Neural progenitor cell (in vitro differentiated cells): Measurements from ENCODE around the gene DHX40. TPM values are rescaled to one million over a fixed set of nuclear protein-coding genes. Genes with fewer than 3 reads are reported as not detected.

Source experiments
- DNase-seq: peaks from one replicate; pipeline ENCODE4 v3.0.0-alpha.2; 2016; ENCODE audit warnings: low spot score
- H2AFZ ChIP-seq: fragments of 200-600 bp; sonication (generic); replicated peaks from 2 replicates; pipeline ENCODE4 v1.6.1; 2016; ENCODE audit warnings: antibody characterized with exemption
- H3F3A ChIP-seq: fragments of 200-600 bp; sonication (generic); 2 replicates; pipeline ENCODE4 v1.6.1; 2016; ENCODE audit warnings: antibody characterized with exemption, low read depth
- H3K27ac ChIP-seq: fragments of 200-600 bp; sonication (generic); 2 replicates; pipeline ENCODE4 v1.5.1; 2016; ENCODE audit warnings: mild to moderate bottlenecking
- H3K27me3 ChIP-seq: fragments of 200-600 bp; sonication (generic); 2 replicates; pipeline ENCODE4 v1.6.1; 2016; ENCODE audit warnings: mild to moderate bottlenecking, moderate library complexity
- H3K36me3 ChIP-seq: fragments of 200-600 bp; sonication (generic); 2 replicates; pipeline ENCODE4 v1.5.1; 2016
- H3K4me1 ChIP-seq: fragments of 200-600 bp; sonication (generic); 2 replicates; pipeline ENCODE4 v1.6.1; 2016; ENCODE audit warnings: mixed run types
- H3K4me2 ChIP-seq: fragments of 200-600 bp; sonication (generic); 2 replicates; pipeline ENCODE4 v1.6.1; 2016
- H3K4me3 ChIP-seq: fragments of 200-600 bp; sonication (generic); 2 replicates; pipeline ENCODE4 v1.5.1; 2016
- H3K79me2 ChIP-seq: fragments of 200-600 bp; sonication (generic); 2 replicates; pipeline ENCODE4 v1.6.1; 2016; ENCODE audit warnings: low read depth
- H3K9ac ChIP-seq: fragments of 200-600 bp; sonication (generic); 2 replicates; pipeline ENCODE4 v1.6.1; 2016
- H3K9me3 ChIP-seq: fragments of 200-600 bp; sonication (generic); 2 replicates; pipeline ENCODE4 v1.5.1; 2016; ENCODE audit warnings: low read depth
- H4K20me1 ChIP-seq: fragments of 200-600 bp; sonication (generic); 2 replicates; pipeline ENCODE4 v1.6.1; 2016; ENCODE audit warnings: low read depth
- H3K27ac Mint-ChIP-seq: 3 replicates; pipeline ENCODE4 v1.8.0; 2021; ENCODE audit warnings: mixed read lengths
- H3K27me3 Mint-ChIP-seq: 2 replicates; pipeline ENCODE4 v1.8.0; 2022; ENCODE audit warnings: low read depth, mild to moderate bottlenecking, inconsistent platforms, moderate library complexity, mixed read lengths; ENCODE audit not compliant: insufficient read depth
- H3K36me3 Mint-ChIP-seq: 3 replicates; pipeline ENCODE4 v1.8.0; 2021; ENCODE audit warnings: mixed read lengths
- H3K4me1 Mint-ChIP-seq: 3 replicates; pipeline ENCODE4 v1.8.0; 2021; ENCODE audit warnings: mixed read lengths
- H3K4me3 Mint-ChIP-seq: 3 replicates; pipeline ENCODE4 v1.8.0; 2021; ENCODE audit warnings: mild to moderate bottlenecking, moderate library complexity, mixed read lengths
- H3K9me3 Mint-ChIP-seq: 3 replicates; pipeline ENCODE4 v1.8.0; 2020; ENCODE audit warnings: mixed read lengths
- CTCF ChIP-seq: fragments of 200-600 bp; sonication (generic); IDR thresholded peaks from 2 replicates; pipeline ENCODE4 v1.5.1; 2017; ENCODE audit warnings: antibody characterized with exemption, mild to moderate bottlenecking
- EZH2 ChIP-seq: fragments of 200-600 bp; sonication (generic); IDR thresholded peaks from 2 replicates; pipeline ENCODE4 v1.6.1; 2017; ENCODE audit warnings: antibody characterized with exemption, mild to moderate bottlenecking, moderate library complexity
- EZH2phosphoT487 ChIP-seq: fragments of 200-600 bp; sonication (generic); IDR thresholded peaks from 2 replicates; pipeline ENCODE4 v1.6.1; 2017; ENCODE audit warnings: antibody characterized with exemption
- total RNA-seq: library from RNA; depleted of rRNA; stranded (reverse); fragments of >200 nt; gene quantifications from 2 replicates; pipeline ENCODE4 v1.2.3, GENCODE V29; 2015; ENCODE audit warnings: low replicate concordance

Gene DHX40
- total RNA-seq, 1 donor from 2014 or later = 108 TPM

DNA sequence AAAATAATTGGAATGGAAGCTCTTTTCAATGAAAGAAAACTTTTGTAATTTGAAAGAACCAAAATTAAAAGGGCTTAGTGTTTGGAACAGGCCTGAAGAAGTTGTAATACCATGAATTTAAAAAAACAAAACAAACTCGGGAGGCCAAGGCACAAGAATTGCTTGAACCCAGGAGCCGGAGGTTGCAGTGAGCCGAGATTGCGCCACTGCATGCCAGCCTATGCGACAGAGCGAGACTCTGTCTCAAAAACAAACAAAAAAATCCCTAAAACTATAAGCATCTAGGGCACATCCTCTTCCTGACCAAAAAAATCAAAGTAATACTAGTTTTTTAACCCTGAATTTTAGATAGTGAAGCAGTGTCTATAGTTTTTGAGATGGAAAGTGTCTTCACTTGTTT, 67.0 kb downstream of the DHX40 start:
- Mint-ChIP-seq H3K27me3 (no peaks in the 10 kb centered on the region), H3K36me3 (peaks cover 16% of the 10 kb centered on the region), H3K4me3 (no peak overlapping the region), H3K4me1 (peaks cover 3% of the 10 kb centered on the region), H3K9me3 (peaks cover 3% of the 10 kb centered on the region), H3K27ac (no peak overlapping the region)
- Histone ChIP-seq H2AFZ (no peak overlapping the region), H3K9ac (no peak overlapping the region), H3F3A (no peaks in the 10 kb centered on the region), H3K36me3 (no peaks in the 10 kb centered on the region), H3K27me3 (no peaks in the 10 kb centered on the region), H3K4me1 (no peaks in the 10 kb centered on the region), H3K79me2 (peaks cover 98% of the 10 kb centered on the region), H4K20me1 (peaks cover 23% of the 10 kb centered on the region), H3K4me2 (no peak overlapping the region), H3K4me3 (no peak overlapping the region), H3K9me3 (no peaks in the 10 kb centered on the region), H3K27ac (no peak overlapping the region)
- DNase-seq = no peak
- TF ChIP-seq EZH2 (no peak), EZH2phosphoT487 (no peak), CTCF (no peak)

DNA sequence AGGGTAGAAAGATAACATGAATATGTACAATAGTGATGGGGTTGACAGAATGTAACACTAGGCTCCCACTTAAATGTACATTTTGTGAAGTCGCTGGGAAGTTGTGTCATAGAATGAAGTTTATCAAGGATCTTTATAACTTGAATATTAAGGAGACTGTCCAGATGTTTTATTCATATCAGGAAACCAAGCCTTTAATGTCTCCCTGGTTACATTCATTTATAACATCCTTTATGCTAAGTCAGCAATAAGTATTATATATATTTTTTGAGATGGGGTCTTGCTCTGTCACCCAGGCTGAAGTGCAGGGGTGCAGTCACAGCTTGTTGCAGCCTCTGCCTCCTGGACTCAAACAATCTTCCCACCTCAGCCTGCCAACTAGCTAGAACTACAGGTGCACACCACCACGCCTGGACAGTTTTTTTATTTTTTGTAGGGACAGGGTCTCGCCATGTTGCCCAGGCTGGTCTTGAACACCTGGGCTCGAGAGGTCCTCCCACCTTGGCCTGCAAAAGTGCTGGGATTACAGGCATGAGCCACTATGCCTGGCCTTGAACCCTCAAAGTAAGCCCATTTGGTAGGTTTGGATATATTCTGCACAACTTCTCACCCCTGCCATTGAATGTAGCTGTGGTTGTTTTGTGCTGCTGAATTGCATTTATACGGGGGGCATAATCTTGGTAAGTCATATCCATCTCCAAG, 68.4 kb downstream of the DHX40 start:
- Mint-ChIP-seq H3K9me3 (peaks cover 3% of the 10 kb centered on the region), H3K4me1 (peaks cover 3% of the 10 kb centered on the region), H3K27me3 (no peaks in the 10 kb centered on the region), H3K4me3 (no peak overlapping the region), H3K36me3 (peaks cover 13% of the 10 kb centered on the region), H3K27ac (no peak overlapping the region)
- Histone ChIP-seq H3K4me3 (no peak overlapping the region), H2AFZ (no peak overlapping the region), H3K9me3 (no peaks in the 10 kb centered on the region), H3K36me3 (no peaks in the 10 kb centered on the region), H3K4me2 (no peak overlapping the region), H3K27ac (no peak overlapping the region), H3K9ac (no peak overlapping the region), H3K79me2 (peaks cover 98% of the 10 kb centered on the region), H3K4me1 (no peaks in the 10 kb centered on the region), H3K27me3 (no peaks in the 10 kb centered on the region), H3F3A (no peaks in the 10 kb centered on the region), H4K20me1 (peaks cover 30% of the 10 kb centered on the region)
- no peak for DNase-seq
- TF ChIP-seq EZH2 (no peak), CTCF (no peak), EZH2phosphoT487 (no peak)

DNA sequence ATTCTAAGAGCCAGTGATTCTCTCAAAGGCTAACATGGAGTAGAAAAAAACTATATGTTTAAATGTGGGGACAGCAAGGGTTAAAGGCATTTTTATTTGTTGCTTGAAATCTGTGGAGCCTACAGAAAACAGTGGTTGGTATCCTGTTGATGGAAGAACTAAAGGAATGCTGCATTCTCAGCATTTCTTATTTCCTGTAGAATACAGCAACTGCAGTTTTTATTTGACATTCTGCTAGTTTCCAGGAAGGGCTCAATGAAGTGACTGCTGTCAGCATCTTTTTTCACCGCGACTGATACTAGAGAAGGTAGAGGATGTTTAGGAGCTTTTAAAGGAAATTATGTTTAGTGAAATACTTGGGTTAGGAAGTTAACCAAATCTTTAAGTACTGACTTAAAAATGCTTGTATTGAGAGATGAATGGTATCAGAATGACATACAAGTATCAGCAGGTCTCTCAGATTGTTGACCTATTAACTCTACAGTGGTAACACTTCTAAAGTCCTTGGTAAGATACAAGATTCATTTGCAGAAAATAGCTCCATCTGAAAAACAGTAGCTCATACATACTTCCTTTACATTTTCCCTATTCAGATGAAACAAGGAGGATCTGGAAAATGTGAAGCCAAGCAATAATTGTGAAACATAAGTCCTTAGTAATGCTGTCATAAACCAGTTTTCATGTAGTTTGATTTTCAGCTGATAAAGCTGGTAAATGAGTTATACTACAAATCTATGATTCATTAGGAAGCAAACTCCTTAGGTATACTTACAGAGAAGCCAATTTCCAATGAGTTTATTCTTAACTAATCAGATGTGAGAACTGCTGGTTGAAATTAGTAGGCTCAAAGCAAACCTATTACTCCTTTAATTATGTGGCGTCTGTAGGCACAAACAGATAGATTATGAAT, 69.5 kb downstream of the DHX40 start:
- peaks cover 11% of the 10 kb centered on the region for H3K36me3 Mint-ChIP-seq
- Histone ChIP-seq H3K4me3 (no peak overlapping the region), H4K20me1 (peaks cover 33% of the 10 kb centered on the region), H3K36me3 (no peaks in the 10 kb centered on the region), H3K79me2 (peaks cover 98% of the 10 kb centered on the region), H3K9ac (no peak overlapping the region), H3K4me2 (no peak overlapping the region), H3K9me3 (no peaks in the 10 kb centered on the region), H3K4me1 (no peaks in the 10 kb centered on the region), H3K27ac (no peak overlapping the region), H3K27me3 (no peaks in the 10 kb centered on the region), H2AFZ (no peak overlapping the region), H3F3A (no peaks in the 10 kb centered on the region)
- H3K4me3 Mint-ChIP-seq = no peak overlapping the region
- DNase-seq = no peak
- no peak overlapping the region for H3K27ac Mint-ChIP-seq
- peaks cover 3% of the 10 kb centered on the region for H3K9me3 Mint-ChIP-seq
- H3K27me3 Mint-ChIP-seq = no peaks in the 10 kb centered on the region
- TF ChIP-seq EZH2 (no peak), CTCF (no peak), EZH2phosphoT487 (no peak)
- peaks cover 3% of the 10 kb centered on the region for H3K4me1 Mint-ChIP-seq
